Measurements from ENCODE around the gene PLD5. TPM values are rescaled to one million over a fixed set of nuclear protein-coding genes. Genes with fewer than 3 reads are reported as not detected.

Gene PLD5
- total RNA-seq, 4 donors from 2014 or later, result 0.28 to 0.79 (median 0.34) TPM

- no peak for ATAC-seq (ENCODE audit: low FRiP score)
- no peak for TF ChIP-seq CTCF (IDR thresholded peaks at IDR 0.05)
- DNase-seq (ENCODE audit: low spot score), result no peak
Measured at GRCh38 chr1:242093116-242093515, 431.4 kb downstream of the PLD5 start.

- ATAC-seq (ENCODE audit: low FRiP score) (no peak), DNase-seq (ENCODE audit: low spot score) (no peak)
- TF ChIP-seq CTCF (IDR thresholded peaks at IDR 0.05), result no peak
Measured at GRCh38 chr1:242089911-242090310, 434.6 kb downstream of the PLD5 start.

- no peak for TF ChIP-seq CTCF (IDR thresholded peaks at IDR 0.05)
- no peak for ATAC-seq (ENCODE audit: low FRiP score)
Measured at GRCh38 chr1:242088875-242089274, 435.6 kb downstream of the PLD5 start.

GRCh38 chr1:242086706-242087105 is 437.8 kb downstream of the PLD5 start:
- ATAC-seq (ENCODE audit: low FRiP score), result no peak
- DNase-seq (ENCODE audit: low spot score), result no peak
- no peak for TF ChIP-seq CTCF (IDR thresholded peaks at IDR 0.05)

More at GRCh38 chr1:242088875-242089274, 435.6 kb downstream of the PLD5 start:
- no peak for DNase-seq (ENCODE audit: low spot score)

- TF ChIP-seq CTCF (IDR thresholded peaks at IDR 0.05), result no peak
- no peak for ATAC-seq (ENCODE audit: low FRiP score)
- DNase-seq (ENCODE audit: low spot score), result no peak
Measured at GRCh38 chr1:242086093-242086492, 438.4 kb downstream of the PLD5 start.

GRCh38 chr1:242083742-242084141 is 440.8 kb downstream of the PLD5 start:
- TF ChIP-seq CTCF (IDR thresholded peaks at IDR 0.05), result no peak

GRCh38 chr1:242081446-242081845 is 443.1 kb downstream of the PLD5 start:
- no peak for ATAC-seq (ENCODE audit: low FRiP score)
- no peak for TF ChIP-seq CTCF (IDR thresholded peaks at IDR 0.05)
- no peak for DNase-seq (ENCODE audit: low spot score)

More at GRCh38 chr1:242083742-242084141, 440.8 kb downstream of the PLD5 start:
- DNase-seq (ENCODE audit: low spot score) (no peak), ATAC-seq (ENCODE audit: low FRiP score) (no peak)

Measured in omental fat pad (tissue), 4 donors.